Head of caudate nucleus (tissue), 42 donors: ENCODE results near the gene NCK2.

ENCODE experiments used
- DNase-seq, 42 donors: peaks; one replicate each; pipeline versions ENCODE4 v3.0.0 to v3.0.0-alpha.2; 2020 to 2021; ENCODE audit warnings: mixed read lengths in 7 of 42
- intact Hi-C: fragments of 100-400 bp; cut with DNase I; formaldehyde crosslinking; loops from one replicate; pipeline ENCODE4 v1.15.0; 2022

Gene NCK2

GRCh38 chr2:105917688-105918087, 173.0 kb downstream of the NCK2 start:
- DNase-seq: no peak
- intact Hi-C loops: no loop called here

DNA sequence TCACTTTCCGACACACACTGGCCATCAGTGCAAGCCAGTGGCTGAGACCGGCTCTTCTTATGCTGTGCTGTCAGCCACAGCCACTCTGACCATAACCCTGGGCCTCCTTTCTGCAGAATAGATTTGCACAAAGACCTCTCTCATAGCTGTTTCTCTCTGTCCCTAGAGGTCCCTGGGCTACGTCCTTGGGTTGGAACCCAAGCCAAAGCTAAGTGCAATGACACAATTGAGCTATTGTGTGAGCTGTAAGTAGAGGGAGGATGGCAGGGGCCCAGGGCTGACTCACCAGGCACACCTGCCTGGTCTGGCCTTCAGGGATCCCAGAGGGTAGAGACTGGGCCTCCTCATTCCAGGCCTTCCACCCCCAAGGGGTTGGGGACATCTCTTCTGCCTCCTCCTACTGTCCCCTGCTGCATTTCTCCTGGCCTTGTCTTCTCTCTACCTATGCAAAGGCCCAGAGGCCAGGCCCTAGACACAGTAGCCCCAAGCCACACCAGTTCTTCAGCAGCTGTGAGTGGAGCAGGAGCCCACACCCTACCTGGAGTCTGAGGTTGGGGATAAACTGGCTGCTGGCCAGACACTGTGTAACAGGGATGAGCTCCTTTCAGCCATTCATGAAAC, 174.6 kb downstream of the NCK2 start:
- peak in 30 of 42 donors; percentile 7 to 68 (median 36) for DNase-seq
- intact Hi-C loops: no loop called here

DNA sequence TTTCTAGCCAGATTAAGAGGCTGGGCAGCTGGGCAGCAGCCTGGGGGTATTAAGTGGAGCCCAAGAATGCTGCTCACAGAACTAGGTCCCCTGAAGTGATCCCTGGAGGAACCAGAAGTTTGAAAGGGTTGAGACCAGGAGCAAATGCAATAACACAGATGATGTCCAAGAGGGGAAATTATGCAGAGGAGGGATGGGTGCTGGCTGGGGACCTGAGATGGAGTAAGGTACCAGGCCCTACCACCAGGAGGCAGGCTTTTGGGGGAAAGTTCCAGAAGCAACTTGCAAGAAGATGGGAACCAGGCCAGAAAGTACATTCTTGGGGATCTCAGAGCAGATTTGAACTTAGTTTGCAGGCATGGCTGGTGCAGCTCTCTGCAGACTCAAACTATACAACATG, 175.1 kb downstream of the NCK2 start:
- DNase-seq: peak in 1 of 42 donors; percentile 34
- intact Hi-C loops: no loop called here

DNA sequence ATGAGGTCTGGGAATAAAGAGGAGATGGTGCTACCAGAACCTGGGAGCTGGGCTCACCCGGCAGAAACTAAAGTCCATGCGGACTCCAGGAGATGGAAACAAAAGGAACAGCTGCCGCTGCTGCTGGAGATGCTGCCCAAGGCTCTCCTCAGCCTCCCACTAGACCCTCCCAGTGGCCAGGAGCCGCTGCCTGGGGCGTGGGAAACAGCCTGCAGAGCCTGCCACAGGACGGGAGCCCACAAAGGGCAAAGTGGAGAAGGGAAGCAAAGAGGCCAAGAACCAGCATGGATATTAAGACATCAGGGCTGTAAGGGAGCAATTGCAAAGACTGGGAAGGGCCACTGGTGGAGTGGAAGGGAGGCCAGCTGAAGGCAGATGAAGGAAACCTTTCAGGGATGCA, 179.6 kb downstream of the NCK2 start:
- intact Hi-C loops: no loop called here
- no peak for DNase-seq

- no peak for DNase-seq
- intact Hi-C loops: no loop called here
Measured at GRCh38 chr2:105924932-105925331, 180.2 kb downstream of the NCK2 start.

DNA sequence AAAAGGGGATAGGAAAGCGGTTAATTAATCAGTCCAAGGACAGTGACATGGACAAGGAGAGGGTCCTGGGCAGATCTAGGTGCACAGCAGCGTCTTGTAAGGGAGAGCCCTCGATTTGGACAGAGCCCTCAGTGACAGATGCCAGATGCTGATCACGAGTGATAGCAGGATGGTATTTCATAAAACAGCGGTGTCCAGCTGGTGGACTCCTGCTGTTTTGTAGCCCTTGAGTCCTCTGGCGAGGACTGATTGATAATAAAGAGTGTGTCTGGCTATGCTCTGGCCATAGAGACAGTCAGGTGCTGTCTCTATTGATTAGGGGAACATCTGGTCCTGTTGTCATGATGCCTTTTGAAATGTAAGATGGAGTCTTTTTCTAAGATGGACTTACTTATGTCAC, 180.7 kb downstream of the NCK2 start:
- DNase-seq: no peak
- intact Hi-C loops: no loop called here

DNA sequence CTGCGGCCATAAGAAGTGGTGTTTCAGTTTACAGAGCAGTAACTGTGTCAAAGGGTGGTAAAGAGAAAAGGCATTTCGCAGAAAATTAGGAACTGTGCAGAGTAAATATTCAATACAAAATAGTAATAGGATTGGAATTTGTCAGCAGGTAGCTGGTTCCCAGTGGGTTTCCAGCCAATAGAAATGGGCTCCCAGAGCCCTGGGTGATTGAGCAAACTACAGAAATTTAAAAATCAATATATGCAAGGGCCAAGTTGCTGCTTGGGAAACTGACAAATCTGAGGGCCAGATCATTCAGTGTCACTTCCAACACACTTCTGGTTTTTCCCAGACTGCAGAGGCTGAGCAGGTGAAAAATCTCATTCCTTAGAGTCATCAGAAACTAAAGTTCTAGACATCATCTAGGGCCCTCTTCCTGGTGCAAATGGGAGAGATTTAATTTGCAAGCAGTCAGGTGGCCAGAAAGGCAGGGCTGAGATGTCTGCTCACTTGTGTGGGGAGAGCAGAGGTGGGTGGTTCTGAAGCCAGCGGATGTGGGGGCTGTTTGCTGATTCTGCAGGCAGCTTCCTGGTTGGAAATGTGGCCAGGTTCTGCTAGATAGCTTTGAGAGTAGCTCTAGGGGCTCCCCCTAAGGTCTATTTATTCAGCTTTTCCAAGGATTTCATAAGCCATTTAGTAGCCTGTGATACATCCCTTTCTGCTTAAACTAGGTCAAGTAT, 182.4 kb downstream of the NCK2 start:
- DNase-seq: peak in 35 of 42 donors; percentile 4 to 76 (median 34)
- intact Hi-C loops: no loop called here

- intact Hi-C loops: no loop called here
- no peak for DNase-seq
Measured at GRCh38 chr2:105928086-105928485, 183.4 kb downstream of the NCK2 start.

DNA sequence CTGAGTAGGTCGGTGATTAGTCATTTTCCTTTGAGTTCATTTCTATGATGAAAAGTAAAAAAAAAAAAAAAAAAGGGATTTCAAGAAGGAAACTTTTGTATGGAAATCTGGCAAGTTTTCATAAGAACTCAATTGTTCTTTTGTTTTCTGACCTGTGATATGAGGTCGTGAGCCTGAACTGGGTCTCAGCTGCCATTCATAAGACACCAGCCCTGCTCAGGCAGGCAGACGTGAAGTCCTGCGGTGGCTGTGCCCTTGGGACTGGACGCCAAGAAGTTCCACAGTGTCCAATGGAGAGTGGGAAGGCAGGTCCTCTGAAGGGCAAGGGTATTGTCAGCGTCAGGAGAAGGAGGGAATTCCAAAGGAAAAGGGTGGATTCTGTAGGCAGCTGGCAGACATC, 183.9 kb downstream of the NCK2 start:
- DNase-seq: no peak

DNA sequence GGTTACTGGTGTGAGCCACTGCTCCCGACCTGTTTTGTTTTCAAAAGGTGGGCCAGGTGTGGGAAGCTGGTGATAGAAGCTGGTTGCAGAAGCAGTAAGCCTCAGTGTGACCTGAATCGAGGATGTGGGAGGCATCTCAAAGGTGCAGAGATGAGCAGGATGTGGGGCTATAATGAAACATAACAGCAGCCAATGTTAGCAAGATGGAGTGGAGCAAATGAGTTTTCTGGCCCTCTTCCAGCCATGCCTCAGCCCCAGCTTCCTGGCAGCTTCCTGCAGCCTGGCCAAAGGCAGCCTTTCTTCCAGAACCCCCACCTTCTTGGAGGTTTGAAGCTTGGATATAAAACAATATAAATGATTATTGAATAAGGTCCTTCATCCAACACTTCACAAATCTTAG, 184.8 kb downstream of the NCK2 start:
- intact Hi-C loops: no loop called here
- DNase-seq: no peak

More for the DNA sequence above, 183.9 kb downstream of the NCK2 start:
- intact Hi-C loops: no loop called here

GRCh38 chr2:105932582-105932981, 187.9 kb downstream of the NCK2 start:
- intact Hi-C loops: no loop called here
- no peak for DNase-seq

DNA sequence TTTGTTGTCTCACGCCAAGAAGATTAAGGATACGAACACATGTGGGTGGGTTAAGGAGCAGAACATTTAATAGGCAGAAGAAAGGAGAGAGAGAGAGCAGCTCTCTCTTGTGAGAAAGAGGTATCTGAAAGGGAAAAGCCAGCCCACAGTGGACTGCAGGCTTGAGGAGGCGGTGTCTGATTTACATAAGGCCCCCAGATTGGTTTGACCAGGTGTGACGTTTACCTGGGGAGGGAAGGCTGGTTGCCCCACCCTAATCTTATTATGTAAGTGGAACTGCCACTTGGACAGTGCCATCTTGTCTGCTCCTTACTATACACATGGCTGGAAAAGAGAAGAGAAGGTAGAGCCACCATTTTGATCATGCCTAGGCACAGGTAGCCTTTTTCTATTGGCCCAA, 189.2 kb downstream of the NCK2 start:
- no peak for DNase-seq
- intact Hi-C loops: no loop called here

DNA sequence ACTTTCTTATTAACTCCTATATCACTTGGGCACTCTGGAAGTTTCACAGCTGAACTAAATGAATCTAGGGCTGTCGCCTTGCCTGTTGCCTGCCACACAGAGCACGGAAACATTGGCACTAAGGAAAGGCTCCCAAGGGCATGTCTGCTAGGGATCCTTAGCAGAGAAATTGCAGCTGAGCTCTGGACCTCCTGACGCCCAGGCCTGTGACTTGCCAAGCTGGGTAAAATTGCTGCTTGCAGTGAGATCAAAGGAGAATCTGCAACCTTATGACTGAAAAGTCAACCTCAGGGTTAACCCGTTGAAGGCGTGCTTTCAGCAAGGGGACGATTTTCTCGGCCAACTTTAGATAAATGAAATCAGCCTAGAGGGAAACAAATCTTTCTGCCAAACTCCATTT, 189.8 kb downstream of the NCK2 start:
- intact Hi-C loops: no loop called here
- DNase-seq: no peak

DNA sequence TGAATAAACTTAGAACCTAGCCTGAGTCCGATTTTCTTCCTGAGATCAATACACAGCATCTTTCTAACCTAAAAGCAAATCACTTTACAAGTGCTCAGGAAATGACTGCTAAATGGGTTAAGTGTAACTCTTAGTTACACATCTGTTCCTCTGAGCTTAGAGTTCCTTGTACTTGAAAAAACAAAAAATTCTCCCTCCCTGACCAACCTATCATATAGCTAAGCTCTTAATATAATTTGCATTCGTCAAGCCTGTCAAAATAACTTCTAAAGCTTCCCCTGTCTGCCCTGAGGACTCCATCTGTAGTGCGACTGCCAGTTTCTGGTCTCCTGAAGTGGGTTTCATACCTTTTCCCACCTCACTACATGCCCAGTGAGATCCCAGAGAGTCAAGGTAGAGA, 190.4 kb downstream of the NCK2 start:
- intact Hi-C loops: no loop called here
- DNase-seq: no peak

- no peak for DNase-seq
- intact Hi-C loops: no loop called here
Measured at GRCh38 chr2:105936954-105937353, 192.2 kb downstream of the NCK2 start.

- DNase-seq: peak in 1 of 42 donors; percentile 46
- intact Hi-C loops: no loop called here
Measured at GRCh38 chr2:105937498-105938097, 192.9 kb downstream of the NCK2 start.
